ENCODE data around the gene ATP11B. TPM values are rescaled to one million over a fixed set of nuclear protein-coding genes. Genes with fewer than 3 reads are reported as not detected.
A peak's percentile ranks its signal among the peaks of the same experiment; 100 is the strongest.

ATP11B gene
- total RNA-seq, 2 experiments from 2014 or later = 55.6 to 87.9 TPM

GRCh38 chr3:182967218-182968204, 174.2 kb downstream of the ATP11B start:
- Histone ChIP-seq H4K20me1 (ENCODE audit: insufficient read depth, low read length) (peaks cover 10% of the 10 kb centered on the region), H3K79me2 (ENCODE audit: insufficient read depth, low read depth, low read length) (peaks cover 79% of the 10 kb centered on the region), H3K4me1 (ENCODE audit: insufficient read depth, low read length, poor library complexity, severe bottlenecking) (peaks cover 32% of the 10 kb centered on the region), H3K36me3 (ENCODE audit: insufficient read depth, low read length) (peaks cover 29% of the 10 kb centered on the region), H3K9me2 (ENCODE audit: insufficient read depth, low read length) (no peaks in the 10 kb centered on the region), H2AFZ (ENCODE audit: low read length) (no peak overlapping the region), H3K9me3 (ENCODE audit: low read length) (no peaks in the 10 kb centered on the region), H3K4me2 (ENCODE audit: low read length) (peak overlapping the region; percentile 44), H3K4me3 (ENCODE audit: low read depth, low read length, poor library complexity, severe bottlenecking) (peak overlapping the region; percentile 14), H3K27ac (ENCODE audit: low read depth, low read length, poor library complexity, severe bottlenecking) (peak overlapping the region; percentile 12)
- intact Hi-C loops (cut with micrococcal nuclease; ENCODE audit: unreplicated experiment) = no loop called here
- ChIA-PET POLR2A (no interaction called here), CTCF (ENCODE audit: unreplicated experiment) (no interaction called here)
- DNase-seq (ENCODE audit: low spot score) = peak; percentile 56
- TF ChIP-seq CTCF (conservative IDR thresholded peaks at IDR 0.05; ENCODE audit: low read length) (no peak), EZH2phosphoT487 (IDR thresholded peaks at IDR 0.05; ENCODE audit: borderline replicate concordance, low read depth, low read length) (no peak)
- no TSS peak for BruUV-seq (replicated peaks)

- Histone ChIP-seq H4K20me1 (ENCODE audit: insufficient read depth, low read length) (peaks cover 10% of the 10 kb centered on the region), H3K9me3 (ENCODE audit: low read length) (no peaks in the 10 kb centered on the region), H3K4me1 (ENCODE audit: insufficient read depth, low read length, poor library complexity, severe bottlenecking) (peaks cover 32% of the 10 kb centered on the region), H3K36me3 (ENCODE audit: insufficient read depth, low read length) (peaks cover 13% of the 10 kb centered on the region), H3K4me2 (ENCODE audit: low read length) (no peak overlapping the region), H3K4me3 (ENCODE audit: low read depth, low read length, poor library complexity, severe bottlenecking) (no peak overlapping the region), H2AFZ (ENCODE audit: low read length) (no peak overlapping the region), H3K79me2 (ENCODE audit: insufficient read depth, low read depth, low read length) (peaks cover 88% of the 10 kb centered on the region), H3K27ac (ENCODE audit: low read depth, low read length, poor library complexity, severe bottlenecking) (no peak overlapping the region), H3K9me2 (ENCODE audit: insufficient read depth, low read length) (no peaks in the 10 kb centered on the region)
- intact Hi-C loops (cut with micrococcal nuclease; ENCODE audit: unreplicated experiment) = no loop called here
- ChIA-PET CTCF (ENCODE audit: unreplicated experiment) (no interaction called here), POLR2A (interaction anchor here (1.0 to 1.6 kb wide), 5 partner anchors 8 to 61 kb away, joined by 3 to 4 read pairs (median 3); no protein-coding TSS in a partner anchor)
- TF ChIP-seq EZH2phosphoT487 (IDR thresholded peaks at IDR 0.05; ENCODE audit: borderline replicate concordance, low read depth, low read length) = no peak
- no peak for TF ChIP-seq CTCF (conservative IDR thresholded peaks at IDR 0.05; ENCODE audit: low read length)
- no TSS peak for BruUV-seq (replicated peaks)
- DNase-seq (ENCODE audit: low spot score) = no peak
Observed at GRCh38 chr3:182969277-182969676, 176.0 kb downstream of the ATP11B start.

DNA sequence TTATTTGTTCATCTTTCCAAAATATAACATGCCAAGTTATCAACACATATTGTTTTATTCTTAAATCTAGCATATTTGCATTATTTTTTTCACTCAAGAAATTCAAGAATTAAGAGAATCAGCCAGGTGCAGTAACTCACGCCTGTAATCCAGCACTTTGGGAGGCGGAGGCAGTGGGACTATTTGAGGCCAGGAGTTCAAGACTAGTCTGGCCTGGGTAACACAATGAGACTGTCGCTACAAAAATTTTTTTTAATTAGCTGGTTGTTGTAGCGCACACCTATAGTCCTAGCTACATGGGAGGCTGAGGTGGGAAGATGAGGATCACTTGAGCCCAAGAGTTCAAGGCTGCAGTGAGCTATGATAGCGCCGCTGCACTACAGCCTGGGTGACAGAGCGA, 176.5 kb downstream of the ATP11B start:
- no TSS peak for BruUV-seq (replicated peaks)
- H3K9me2 ChIP-seq (ENCODE audit: insufficient read depth, low read length) = no peaks in the 10 kb centered on the region
- H3K27ac ChIP-seq (ENCODE audit: low read depth, low read length, poor library complexity, severe bottlenecking) = no peak overlapping the region
- no peaks in the 10 kb centered on the region for H3K9me3 ChIP-seq (ENCODE audit: low read length)
- peaks cover 92% of the 10 kb centered on the region for H3K79me2 ChIP-seq (ENCODE audit: insufficient read depth, low read depth, low read length)
- no peak overlapping the region for H3K4me3 ChIP-seq (ENCODE audit: low read depth, low read length, poor library complexity, severe bottlenecking)
- no peak overlapping the region for H3K4me2 ChIP-seq (ENCODE audit: low read length)
- DNase-seq (ENCODE audit: low spot score) = no peak
- ChIA-PET CTCF (ENCODE audit: unreplicated experiment) (no interaction called here), POLR2A (interaction anchor here (1.0 to 1.6 kb wide), 4 partner anchors 8 to 61 kb away, joined by 3 to 6 read pairs (median 4); partner anchors contain the start of gene DCUN1D1)
- peaks cover 9% of the 10 kb centered on the region for H3K36me3 ChIP-seq (ENCODE audit: insufficient read depth, low read length)
- H2AFZ ChIP-seq (ENCODE audit: low read length) = no peak overlapping the region
- intact Hi-C loops (cut with micrococcal nuclease; ENCODE audit: unreplicated experiment) = loop anchor here (10.0 kb wide), 1 partner anchor 255 kb away; no protein-coding TSS in a partner anchor
- H4K20me1 ChIP-seq (ENCODE audit: insufficient read depth, low read length) = peaks cover 10% of the 10 kb centered on the region
- H3K4me1 ChIP-seq (ENCODE audit: insufficient read depth, low read length, poor library complexity, severe bottlenecking) = peaks cover 32% of the 10 kb centered on the region
- TF ChIP-seq CTCF (conservative IDR thresholded peaks at IDR 0.05; ENCODE audit: low read length) (no peak), EZH2phosphoT487 (IDR thresholded peaks at IDR 0.05; ENCODE audit: borderline replicate concordance, low read depth, low read length) (no peak)

All from OCI-LY7 (cell line).